Fibroblast of peridontal ligament (primary cell): ENCODE measurements around the gene COMT.

Experiments used
- DNase-seq: peaks from one replicate; pipeline ENCODE4 v3.0.0-alpha.2; 2010; ENCODE audit errors: extremely low read depth

Gene COMT

DNA sequence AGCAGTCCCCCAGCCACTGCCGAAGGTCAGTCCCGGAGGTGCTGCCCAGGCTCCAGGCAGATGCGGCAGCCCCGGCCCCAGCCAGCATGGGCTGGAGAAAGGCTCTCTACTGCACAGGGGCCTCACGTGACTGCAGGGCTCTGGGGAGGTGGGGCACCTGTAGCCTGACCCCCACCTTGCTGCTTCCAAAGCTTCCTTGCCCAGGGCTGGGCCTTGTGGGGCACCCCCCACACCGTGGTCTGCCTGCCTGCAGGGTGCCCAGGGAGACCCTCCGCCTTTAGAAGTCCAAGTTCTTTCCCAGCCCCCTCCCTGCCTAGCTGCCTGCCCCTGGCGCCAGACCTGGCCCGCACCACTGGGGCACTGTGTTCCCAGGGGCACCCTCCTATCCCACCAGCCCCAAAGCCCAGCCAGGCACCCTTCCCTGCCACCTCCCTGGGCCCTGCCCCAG, 28.5 kb downstream of the COMT start:
- DNase-seq, result no peak

DNA sequence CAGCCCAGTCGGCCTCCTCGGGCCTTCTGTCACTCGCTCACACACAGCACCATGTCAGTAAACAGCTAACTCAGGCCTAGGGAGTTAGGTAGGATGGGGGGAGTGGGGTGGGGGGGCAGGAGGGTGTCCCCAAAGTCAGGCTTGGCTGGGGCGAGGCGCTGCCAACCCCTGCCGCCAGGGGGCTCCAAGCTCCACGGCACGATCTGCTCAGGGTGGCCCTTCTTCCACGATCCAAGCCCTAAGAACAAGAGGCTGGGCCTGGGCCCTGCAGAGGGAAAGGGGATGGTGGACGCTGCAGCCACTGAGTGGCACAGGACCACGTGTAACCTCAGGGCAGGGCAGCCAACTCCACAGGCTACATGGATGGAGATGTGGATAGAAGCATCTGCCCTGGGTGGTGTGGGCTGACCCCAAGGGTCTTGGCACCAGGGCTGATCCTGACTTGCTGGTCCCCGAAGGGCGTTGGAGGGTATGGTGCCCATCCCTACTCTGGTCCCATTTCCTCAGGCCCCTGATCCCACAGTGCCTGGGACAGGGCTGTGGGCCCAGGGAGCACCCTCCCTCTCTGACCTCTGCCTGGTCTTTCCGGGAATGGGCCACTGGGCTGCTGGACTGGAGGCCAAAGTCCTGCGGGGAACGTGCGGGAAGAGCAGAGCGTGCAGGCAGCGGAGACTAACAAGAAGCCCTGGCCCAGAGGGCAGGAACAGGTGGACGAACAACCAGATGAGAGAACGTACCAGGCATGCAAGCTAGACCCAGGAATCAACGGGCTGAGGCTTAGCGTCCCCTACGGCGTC, 29.1 kb downstream of the COMT start:
- DNase-seq, result peak; percentile 49

DNA sequence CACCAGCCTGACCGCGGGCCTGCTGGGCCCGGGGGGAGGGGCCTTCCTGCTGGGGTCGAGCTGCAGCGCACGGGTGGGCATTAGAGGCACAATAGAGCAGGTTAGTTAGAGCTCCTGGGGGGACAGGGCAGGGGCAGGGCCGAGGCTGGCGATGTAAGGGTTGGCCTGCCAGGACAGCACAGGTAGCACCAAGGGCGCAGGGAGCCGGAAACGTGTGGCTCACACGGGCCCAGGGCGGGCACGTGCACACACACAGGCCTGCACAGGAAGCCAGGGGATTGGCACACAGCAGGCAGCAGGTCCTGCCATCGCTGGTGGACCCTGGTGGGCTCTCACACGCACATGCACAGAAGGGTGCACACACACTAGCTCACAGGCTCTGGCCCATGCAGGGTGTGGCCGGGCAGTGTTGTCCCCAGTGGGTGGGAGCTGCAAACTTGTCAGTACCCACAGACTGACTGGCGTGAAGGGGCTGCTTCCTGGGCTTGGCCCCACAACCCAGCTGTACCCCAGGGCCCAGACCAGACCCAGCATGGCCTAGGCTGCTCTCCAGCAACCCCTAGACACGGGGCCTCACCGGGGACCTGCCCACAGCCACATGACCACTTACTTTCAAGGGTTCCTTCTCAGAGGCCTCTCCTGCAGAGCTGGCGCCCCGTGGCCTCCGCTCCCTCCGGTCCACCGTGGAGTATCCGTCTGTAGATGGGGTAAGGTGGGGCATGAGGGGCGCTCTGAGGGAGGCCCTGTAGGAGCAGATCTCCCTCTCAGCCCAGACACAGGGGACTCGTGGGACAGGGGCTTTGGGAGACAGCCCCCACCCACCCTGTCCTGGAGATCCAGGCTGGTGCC, 29.9 kb downstream of the COMT start:
- DNase-seq, result no peak

DNA sequence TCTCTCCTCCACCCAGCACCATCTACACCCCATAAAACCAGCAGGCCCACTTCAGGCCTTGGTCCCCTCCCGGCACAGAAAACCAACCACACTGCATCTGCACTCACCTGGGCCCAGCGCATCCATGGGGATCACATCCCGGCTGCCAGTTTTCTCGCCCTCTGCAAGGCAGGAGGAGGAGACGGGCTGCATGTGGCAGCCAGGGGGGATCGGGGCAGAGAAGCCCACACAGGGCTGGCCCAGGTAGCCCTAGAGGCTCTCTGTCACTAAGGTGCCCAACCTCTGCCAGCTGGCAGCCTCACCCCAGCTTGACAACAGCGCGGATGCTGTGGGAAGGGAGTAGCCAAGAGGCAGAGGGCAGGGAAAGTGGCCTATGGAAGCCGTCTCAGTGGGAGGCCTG, 30.7 kb downstream of the COMT start:
- no peak for DNase-seq

DNA sequence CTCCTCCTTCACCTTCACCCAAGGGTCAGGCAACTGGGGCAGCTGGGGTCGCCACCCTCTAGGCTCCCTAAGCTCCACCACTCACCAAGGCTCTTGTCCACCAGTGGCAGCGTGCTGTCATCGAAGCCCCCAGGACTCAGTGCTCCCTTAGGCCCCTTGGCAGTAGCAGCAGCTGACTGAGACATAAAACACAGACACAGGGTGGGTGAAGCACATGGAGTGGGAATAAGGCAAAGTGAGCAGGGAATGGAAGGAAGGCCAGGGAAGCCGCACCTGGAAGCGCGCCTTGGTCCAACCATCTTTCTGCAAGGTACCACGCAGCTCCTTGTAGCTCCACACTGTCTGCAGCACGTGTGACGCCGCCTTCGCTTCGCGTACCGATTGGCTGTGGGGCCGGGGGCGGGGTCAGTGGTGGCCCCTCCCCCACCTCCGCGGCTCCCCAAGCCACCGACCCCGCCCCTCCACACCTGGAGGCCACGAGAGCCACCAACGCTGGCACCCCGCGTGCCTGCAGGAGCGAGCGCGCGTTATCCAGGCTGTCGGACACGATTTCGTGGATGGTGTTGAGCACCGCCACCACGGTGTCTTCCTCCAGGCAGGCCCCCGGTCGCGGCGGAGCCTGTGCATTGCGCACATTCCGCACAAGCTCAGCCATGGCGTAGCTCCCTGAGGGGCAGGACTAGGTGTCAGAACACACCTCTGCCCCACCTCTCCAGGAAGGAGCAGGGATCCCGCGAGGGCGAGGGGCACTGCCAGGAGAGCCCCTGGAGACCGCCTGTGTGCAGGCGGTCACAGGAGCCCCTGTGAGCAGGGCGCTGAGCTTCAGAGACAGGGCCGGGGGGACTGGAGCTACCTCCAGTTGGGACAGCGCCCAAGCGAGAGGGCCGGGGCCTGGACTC, 31.3 kb downstream of the COMT start:
- no peak for DNase-seq

DNA sequence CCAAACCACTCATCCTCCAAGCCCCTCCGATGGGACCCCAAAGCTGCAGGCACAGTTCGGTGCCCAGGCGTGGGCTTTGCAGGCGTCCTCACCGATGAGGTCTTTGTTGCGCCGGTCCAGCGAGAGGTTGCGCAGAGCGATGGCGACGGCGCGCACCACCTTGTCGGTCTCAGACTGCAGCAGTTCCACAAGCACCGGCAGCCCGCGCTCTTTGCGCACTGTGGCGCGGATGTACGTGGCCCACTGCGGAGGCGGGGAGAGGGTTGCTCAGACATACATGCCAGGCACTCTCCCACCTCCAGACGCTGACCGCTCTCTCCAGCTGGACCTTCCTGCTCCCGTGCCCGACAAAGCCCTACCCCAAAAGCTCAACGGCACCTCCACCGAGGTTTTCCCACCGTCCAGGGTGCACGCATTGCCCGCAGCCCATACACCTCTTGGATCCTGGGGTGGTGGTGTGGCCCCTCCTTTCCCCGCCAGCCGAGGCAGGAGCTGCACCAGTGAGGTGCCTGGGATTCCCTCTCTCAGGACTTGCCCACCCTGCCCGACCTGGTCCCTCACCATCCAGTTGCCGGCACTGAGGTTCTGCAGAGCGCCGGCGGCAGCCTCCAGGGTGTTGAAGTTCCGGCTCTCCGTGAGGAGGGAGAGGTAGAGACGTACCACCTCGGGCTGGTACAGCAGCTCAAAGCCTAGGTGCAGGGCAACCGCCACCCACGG, 32.1 kb downstream of the COMT start:
- DNase-seq, result no peak

DNA sequence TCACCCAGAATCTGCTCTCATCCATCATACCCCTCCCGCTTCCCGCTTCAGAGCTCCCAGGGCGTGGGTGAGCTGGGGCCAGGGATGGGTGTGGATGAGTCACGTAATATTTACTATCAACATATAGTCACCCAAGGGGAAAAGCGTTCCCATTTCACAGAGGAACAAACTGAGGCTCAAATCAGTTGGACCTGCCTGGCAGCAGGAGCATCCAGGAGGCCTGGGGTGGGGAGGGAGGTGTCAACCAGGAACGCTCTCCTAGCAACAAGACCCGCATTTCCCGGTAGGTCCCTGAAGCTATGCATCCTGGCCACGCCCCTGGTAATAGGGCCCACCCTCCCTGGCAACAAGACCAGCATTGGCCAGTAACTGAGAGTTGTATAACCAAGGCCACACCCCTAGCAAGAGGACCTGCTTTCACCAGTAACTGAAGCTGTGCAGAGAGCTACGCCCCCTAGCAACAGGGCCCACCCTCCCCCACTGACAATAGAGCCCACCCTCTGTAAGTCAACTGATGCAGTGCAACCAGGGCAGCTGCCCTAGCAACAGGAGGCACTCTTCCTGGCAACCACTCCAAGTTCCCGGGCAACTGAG, 32.8 kb downstream of the COMT start:
- DNase-seq, result peak; percentile 32

DNA sequence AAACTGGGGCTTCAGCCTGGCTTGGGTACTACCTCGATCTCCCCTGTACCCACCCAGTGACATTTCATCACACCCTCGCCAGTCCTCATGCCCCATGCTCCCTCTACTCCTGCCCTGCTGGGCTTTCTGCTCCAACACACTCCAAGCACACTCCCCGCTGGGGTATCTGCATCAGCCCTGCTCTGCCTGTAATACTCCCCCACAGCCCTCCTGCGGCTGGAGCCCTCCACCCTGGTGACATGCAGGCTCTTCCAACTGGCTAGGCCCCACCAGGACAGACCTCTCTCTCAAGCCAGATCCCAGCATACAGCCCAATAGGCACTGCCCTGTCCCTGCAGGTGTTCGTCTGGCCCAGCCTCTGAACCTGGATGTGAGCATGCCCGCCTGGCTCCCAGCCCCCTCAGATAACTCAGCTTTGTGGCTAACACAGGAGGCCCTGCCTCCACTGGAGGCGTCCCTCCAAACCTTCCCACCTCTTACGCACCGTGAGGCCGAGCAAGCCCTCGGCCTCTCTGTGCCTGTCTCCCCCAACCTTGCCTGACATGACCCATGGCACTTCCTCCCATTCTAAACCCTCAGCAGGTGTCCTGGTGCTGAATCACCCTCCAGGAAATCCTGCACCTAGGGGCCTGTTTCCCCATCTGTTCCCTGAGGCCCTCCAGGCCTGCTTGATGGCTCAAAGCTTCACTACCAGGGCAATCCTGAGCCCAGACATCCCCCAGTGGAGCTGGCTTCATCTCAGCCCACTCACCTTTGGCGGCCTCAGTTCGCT, 33.5 kb downstream of the COMT start:
- no peak for DNase-seq

DNA sequence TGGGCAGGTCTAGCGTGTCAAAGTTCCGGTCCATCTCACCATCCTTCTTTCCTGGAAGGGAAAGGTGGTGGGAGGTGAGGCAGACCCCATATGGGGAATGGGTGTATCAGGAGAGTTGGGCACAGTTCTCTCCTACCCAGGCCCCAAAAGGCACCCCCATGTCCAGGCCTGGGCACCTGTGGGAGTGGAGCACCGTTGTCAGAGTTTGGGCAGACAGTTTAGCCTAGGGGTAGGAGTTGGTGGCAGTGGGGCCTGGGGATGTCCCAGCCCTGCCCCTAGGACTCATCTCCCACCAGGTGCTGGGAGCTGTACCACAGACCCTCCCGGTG, 34.1 kb downstream of the COMT start:
- DNase-seq, result no peak

DNA sequence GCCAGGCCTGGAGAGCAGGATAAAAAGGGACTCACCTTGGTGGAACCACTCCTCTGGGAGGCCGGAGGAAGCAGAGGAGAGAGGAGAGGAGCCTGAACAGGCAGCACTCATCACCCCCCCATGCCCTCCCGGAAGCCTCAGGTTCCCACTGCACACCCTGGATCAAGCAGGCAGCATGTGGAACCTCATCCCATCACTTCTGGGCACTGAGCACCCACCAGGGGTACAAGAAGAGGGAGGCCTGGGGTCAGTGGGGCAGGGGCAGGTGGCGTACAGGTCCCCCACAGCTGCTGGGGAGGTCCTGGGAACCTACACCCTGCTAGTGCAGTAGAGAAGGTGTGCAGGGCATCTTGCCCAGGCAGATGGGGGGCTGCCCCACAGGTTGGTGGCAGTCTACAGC, 35.1 kb downstream of the COMT start:
- no peak for DNase-seq

DNA sequence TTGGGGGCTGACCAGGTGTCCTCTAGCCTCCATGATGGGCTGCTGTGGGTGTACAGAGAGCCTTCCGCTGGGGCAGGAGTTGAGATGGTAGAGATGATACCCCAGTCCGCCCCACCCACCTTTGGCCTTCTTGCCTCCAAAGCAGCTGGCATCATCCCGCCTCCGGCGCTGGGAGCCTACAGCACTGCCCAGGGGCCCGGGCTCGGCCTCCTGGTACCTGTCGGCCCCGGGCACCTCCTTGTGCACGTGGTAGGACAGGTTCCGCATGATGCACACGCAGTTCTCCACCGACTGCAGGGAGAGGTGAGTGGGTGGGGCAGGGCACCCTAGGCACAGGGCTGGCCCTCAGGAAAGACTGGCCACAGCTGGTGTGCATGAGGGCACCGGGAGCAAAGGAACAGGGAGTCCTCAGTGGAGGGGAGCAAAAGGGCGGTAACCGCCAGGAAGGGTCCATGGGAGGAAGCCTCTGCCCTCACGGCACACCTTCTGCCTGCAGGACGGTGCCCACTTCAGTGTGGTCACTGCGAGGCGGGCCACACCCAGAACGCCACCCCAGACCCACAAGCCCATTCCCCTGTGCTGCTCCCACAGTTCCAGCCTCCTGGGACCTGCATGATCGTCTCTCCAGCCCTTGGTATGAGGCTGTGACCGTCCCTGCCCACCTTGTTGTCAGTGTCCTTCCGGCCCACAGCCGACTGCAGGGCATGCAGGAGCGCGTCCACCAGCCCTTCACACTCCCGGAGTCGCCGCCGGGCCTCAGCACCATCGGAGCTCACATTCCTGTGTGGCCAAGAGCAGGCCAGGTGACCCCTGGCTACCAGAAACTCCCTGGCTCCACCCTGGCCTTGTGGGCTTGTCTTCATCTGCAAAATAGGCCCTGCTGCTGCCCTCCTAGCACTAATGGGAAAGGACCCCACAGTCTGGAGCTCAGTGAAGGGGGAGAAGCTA, 36.0 kb downstream of the COMT start:
- DNase-seq, result no peak

DNA sequence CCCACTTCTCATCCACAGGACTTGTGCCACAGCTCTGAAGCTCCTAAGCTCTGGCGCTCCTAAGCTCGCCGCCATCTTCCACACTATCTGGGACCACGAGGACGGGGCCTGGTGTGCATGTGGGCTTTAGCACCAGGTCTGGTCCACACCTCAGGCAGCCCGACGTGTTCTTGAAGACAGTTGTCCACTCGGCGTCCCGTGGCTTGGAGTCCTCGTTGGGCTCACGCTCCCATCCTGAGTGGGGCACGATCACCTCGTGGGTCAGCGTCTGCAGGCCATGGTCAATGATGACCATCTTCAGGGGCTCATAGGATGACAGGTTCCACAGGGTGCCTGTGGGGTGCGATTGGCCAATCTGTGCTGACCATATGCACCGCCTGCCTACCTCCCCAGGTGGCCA, 37.2 kb downstream of the COMT start:
- no peak for DNase-seq

DNA sequence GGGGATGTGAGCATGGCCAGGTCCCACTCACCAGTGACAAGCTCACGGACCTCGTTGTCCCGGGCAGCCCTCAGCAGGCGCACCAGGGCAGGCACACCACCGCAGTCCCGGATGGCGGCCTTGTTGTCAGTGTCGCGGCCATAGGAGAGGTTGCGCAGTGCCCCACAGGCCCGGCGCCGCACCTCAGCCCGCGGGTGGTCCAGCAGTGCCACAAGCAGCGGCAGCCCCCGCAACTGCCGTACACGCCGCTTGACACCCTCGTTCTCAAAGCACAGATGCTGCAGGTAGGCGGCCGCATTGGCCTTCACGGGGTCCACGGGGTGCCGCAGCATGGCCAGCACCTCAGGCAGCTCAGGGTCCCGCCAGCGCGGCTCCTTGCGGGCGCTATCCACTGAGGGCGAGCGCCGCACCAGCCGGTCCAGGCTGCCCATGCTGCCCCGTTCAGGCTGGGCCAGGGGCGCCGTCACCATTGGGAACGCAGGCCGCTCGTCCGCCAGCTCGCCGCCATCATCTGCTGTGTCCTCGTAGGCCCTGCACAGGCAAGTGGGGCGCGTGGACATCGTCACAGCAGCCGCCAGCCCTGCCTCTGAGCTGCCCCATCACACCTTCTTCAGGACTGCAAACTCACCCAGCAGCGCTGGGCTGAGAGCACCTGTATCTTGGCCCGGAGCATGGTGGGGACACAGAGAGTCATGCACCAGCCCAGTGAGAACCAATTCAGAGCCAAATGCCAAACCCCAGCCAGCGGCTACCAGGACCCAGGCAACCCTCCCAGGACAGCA, 38.3 kb downstream of the COMT start:
- DNase-seq, result no peak

DNA sequence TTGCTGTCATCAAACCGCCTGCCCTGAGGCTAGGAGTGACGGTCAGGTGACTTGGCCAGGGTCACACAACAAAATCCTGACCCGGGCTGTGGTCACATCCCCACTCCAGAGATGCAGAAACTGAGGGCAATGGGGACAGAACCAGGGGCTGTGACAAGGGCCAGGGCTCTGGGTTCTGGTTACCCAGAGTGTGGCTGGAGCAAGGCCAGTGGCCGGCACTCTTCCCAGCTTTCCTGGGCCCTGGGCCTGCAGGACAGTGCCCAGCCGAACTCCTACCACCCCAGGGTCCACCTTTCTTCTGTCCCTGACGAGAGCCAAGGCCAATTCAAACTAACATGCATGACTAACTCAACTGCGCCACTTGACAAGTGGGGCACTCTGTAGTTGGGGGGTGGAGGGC, 39.2 kb downstream of the COMT start:
- no peak for DNase-seq

DNA sequence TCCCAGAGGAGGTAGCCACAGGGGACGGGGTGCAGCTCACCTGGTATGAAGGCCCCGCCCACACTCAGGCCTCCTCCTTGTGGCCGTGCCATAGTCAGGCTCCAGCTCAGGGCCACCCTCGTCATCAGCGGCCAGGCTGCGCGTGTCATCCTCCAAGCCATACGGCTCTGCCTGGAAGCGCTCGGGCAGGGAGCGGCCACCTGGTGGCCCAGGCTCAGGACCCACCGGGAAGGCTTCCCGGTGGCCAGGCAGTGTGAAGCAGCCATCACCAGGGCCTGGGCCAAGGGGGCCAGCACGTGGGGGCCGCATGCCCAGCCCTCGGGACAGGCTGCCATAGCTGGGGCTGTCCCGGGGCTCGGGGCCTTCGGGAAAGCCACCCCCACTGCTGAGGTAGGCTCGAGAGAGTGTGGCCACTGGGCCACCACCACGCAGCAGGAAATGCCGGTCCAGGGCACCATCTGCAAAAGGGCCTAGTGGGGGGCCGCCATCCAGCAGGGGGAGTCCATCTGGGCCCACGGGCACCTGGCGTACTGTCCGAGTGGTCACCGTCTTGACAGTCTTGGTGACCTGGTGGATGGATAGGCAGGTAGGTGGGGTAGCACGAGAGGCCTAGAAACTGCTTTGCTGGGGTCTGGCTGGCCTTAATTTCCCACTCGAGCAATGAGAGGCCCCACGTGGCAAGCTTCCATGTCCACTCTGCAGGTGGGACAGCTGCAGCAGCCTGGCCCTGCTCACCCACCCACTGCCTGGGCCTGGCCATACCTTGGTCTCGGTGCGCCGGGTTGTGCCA, 39.8 kb downstream of the COMT start:
- no peak for DNase-seq

DNA sequence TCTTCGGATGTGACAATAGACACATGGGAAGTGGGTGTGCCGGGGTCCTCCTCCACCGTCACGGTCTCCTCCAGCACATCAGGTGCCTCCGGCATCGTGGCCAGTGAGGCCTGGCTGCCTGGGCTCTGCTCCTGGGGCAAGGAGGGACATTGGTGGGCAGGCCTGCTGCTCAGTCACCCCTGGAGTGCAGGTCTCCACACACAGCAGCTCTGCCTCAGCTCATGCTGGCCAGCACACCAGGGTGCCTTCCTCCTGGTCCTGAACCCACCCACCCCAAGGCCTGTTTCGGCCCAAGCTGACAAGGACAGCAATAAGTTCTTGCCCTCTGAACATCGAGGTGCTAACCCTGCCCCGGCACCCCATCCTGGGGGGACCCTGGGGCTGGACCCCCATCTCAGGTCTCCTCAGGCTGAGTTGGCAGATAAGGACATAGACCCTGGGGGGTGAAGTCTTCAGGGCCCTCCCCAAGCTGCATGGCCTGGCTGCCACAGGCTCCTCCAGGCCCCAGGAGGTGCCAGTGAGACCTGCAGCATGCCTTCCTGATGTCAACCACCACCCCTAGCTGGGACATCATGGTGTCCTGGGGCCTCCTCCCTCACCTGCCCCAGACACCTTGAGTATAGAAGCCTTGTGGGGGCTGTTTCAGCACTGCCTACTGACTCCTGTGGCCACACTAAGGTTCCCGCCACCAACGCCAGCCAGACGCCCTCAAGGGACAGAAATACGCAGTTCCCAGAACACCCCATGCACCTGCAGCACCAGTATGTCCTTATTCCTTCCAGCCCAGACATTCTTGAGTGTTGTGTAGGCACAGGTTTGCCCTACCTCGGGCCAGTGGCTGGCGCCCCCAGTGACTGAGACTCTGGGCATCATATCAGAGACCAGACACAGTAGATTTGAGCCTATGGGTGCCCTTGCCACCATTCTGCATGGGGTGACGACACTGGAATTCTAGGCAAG, 40.7 kb downstream of the COMT start:
- no peak for DNase-seq
